Measurements from ENCODE around the gene FAAP100.

FAAP100 gene

DNA sequence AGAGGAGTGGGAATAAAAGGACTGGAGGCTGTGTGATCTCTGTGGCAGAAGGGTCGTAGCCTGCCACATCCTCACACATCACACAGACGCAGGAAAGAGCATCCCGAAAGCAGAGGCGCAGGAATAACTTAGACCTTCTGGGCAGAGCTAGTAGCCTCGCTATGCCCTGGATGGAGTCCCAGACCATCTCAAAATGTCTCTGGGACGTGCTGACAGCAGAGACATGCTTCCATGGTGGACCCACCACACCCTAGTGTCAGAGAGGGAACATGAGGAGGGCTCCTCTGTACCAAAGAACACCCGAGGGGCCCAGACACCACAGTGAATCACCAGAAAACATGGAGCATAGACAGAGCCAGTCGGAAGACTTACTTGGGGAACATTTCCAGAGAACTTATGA lies 29.6 kb upstream of the FAAP100 start:
- H3K4me3 ChIP-seq (ENCODE audit: control insufficient read depth, low read depth, low read length) = no peak overlapping the region
- DNase-seq (ENCODE audit: low read depth) = no peak
- TF ChIP-seq, protein P1, sequence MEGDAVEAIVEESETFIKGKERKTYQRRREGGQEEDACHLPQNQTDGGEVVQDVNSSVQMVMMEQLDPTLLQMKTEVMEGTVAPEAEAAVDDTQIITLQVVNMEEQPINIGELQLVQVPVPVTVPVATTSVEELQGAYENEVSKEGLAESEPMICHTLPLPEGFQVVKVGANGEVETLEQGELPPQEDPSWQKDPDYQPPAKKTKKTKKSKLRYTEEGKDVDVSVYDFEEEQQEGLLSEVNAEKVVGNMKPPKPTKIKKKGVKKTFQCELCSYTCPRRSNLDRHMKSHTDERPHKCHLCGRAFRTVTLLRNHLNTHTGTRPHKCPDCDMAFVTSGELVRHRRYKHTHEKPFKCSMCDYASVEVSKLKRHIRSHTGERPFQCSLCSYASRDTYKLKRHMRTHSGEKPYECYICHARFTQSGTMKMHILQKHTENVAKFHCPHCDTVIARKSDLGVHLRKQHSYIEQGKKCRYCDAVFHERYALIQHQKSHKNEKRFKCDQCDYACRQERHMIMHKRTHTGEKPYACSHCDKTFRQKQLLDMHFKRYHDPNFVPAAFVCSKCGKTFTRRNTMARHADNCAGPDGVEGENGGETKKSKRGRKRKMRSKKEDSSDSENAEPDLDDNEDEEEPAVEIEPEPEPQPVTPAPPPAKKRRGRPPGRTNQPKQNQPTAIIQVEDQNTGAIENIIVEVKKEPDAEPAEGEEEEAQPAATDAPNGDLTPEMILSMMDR (conservative IDR thresholded peaks at IDR 0.05; ENCODE audit: control insufficient read depth, insufficient read depth, low read depth, low read length) = no peak

GRCh38 chr17:81580481-81580880 lies 28.3 kb upstream of the FAAP100 start:
- TF ChIP-seq, protein P1 (conservative IDR thresholded peaks at IDR 0.05; ENCODE audit: control insufficient read depth, insufficient read depth, low read depth, low read length) = no peak
- no peak for DNase-seq (ENCODE audit: low read depth)
- H3K4me3 ChIP-seq (ENCODE audit: control insufficient read depth, low read depth, low read length) = no peak overlapping the region

GRCh38 chr17:81579821-81580321 lies 27.7 kb upstream of the FAAP100 start:
- TF ChIP-seq, protein P1 (conservative IDR thresholded peaks at IDR 0.05; ENCODE audit: control insufficient read depth, insufficient read depth, low read depth, low read length) = no peak
- H3K4me3 ChIP-seq (ENCODE audit: control insufficient read depth, low read depth, low read length) = no peak overlapping the region
- DNase-seq (ENCODE audit: low read depth) = peak; percentile 67

GRCh38 chr17:81579298-81579697 lies 27.1 kb upstream of the FAAP100 start:
- no peak for DNase-seq (ENCODE audit: low read depth)
- TF ChIP-seq, protein P1 (conservative IDR thresholded peaks at IDR 0.05; ENCODE audit: control insufficient read depth, insufficient read depth, low read depth, low read length) = no peak
- no peak overlapping the region for H3K4me3 ChIP-seq (ENCODE audit: control insufficient read depth, low read depth, low read length)

DNA sequence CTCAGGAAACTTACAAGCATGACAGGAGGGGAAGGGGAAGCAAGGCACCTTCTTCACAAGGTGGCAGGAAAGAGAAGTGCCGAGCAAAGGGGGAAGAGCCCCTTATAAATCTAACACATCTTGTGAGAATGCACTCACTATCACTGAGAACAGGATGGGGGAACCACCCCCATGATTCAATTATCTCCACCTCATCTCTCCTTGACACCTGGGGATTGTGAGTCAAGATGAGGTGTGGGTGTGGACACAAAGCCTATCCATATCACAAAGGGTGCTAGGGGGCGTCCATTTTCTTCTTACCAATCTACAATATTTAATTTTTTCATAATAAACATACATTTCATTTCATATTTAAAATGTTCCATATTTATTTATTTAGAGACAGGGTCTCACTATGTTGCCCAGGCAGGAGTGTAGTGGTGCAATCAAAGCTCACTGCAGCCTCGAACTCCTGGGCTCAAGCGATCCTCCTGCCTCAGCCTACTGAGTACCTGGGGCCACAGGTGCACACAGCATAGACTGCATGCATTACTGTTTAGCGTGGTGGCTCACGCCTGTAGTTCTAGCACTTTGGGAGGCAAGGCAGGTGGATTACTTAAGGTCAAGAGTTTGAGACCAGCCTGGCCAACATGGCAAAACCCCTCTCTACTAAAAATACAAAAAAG lies 26.5 kb upstream of the FAAP100 start:
- no peak overlapping the region for H3K4me3 ChIP-seq (ENCODE audit: control insufficient read depth, low read depth, low read length)
- DNase-seq (ENCODE audit: low read depth) = no peak
- TF ChIP-seq, protein P1 (conservative IDR thresholded peaks at IDR 0.05; ENCODE audit: control insufficient read depth, insufficient read depth, low read depth, low read length) = no peak

GRCh38 chr17:81578038-81578441 lies 25.9 kb upstream of the FAAP100 start:
- no peak for DNase-seq (ENCODE audit: low read depth)
- H3K4me3 ChIP-seq (ENCODE audit: control insufficient read depth, low read depth, low read length) = no peak overlapping the region
- TF ChIP-seq, protein P1 (conservative IDR thresholded peaks at IDR 0.05; ENCODE audit: control insufficient read depth, insufficient read depth, low read depth, low read length) = no peak
